ENCODE data around the gene NFASC. TPM values are rescaled to one million over a fixed set of nuclear protein-coding genes. Genes with fewer than 3 reads are reported as not detected.
A peak's percentile ranks its signal among the peaks of the same experiment; 100 is the strongest.

Gene NFASC
- polyA plus RNA-seq, 3 donors, result 0.08 TPM; not detected in 2

DNA sequence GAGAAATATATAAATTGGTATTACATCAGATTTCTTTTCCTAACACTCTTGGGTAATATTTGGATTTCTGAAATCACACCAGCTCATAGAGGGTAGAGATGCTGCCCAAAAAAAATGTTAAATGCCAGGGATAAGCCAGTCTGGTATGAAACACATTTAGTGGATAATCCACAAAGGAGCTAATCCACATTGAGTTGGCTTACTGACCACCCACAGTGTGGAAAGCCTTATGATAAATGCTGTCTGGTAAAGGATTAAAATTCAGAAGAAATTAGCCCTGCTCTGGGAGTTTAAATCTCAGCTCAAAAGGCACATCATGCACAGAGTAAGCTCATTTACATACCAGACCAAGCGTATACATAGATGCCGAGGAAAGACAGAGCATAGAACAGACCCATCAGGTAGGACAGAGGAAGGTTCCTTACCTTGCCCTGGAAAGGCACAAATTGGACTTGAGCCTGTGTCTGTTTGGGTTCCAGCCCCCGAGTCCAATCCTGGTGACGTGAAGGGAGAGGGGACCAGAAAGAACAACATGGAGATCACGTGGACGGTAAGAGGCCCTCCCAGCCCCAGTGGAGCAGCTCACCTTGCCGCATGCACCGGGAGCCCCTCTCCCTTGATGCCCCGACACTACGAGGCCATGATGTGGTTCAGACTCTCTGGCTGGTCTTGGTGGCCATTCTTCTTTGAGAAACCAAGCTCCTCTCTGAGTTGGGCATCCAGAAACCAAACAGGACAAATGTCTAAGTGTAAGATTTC is 109.4 kb downstream of the NFASC start:
- intact Hi-C loops (cut with micrococcal nuclease), result loop anchor here (10.0 kb wide), 1 partner anchor 165 kb away; no protein-coding TSS in a partner anchor
- H3K4me3 ChIP-seq (replicated peaks in 1 of 3; ENCODE audit: low read depth in 2 of 3, low read length in 3 of 3), result no peak overlapping the region
- peaks cover 17% of the 10 kb centered on the region for H3K4me1 Mint-ChIP-seq
- no peak for DNase-seq
- no peaks in the 10 kb centered on the region for H4K20me1 ChIP-seq (ENCODE audit: insufficient read depth, low read length)
- H3K27ac ChIP-seq (ENCODE audit: low read depth in 1 of 2, low read length in 2 of 2), result no peak overlapping the region
- H3K79me2 ChIP-seq (ENCODE audit: insufficient read depth, low read length), result no peaks in the 10 kb centered on the region
- WGBS (ENCODE audit: insufficient coverage), result 95% methylated on average over 10 of the region's 10 CpGs
- H3K27me3 ChIP-seq (ENCODE audit: control insufficient read depth in 2 of 2, insufficient read depth in 2 of 2, low read length in 2 of 2), result peaks cover 0 to 6% of the 10 kb centered on the region in 2 donors
- peaks cover 4 to 7% (median 4%) of the 10 kb centered on the region in 3 donors for H3K27me3 Mint-ChIP-seq (ENCODE audit: low read depth in 3 of 3)
- no peak overlapping the region for H3K27ac Mint-ChIP-seq
- H3K36me3 ChIP-seq (replicated peaks in 1 of 2; ENCODE audit: control insufficient read depth in 1 of 2, insufficient read depth in 2 of 2, low read length in 2 of 2), result no peaks in the 10 kb centered on the region
- H3K9me3 Mint-ChIP-seq, result no peaks in the 10 kb centered on the region
- TF ChIP-seq, protein P1, sequence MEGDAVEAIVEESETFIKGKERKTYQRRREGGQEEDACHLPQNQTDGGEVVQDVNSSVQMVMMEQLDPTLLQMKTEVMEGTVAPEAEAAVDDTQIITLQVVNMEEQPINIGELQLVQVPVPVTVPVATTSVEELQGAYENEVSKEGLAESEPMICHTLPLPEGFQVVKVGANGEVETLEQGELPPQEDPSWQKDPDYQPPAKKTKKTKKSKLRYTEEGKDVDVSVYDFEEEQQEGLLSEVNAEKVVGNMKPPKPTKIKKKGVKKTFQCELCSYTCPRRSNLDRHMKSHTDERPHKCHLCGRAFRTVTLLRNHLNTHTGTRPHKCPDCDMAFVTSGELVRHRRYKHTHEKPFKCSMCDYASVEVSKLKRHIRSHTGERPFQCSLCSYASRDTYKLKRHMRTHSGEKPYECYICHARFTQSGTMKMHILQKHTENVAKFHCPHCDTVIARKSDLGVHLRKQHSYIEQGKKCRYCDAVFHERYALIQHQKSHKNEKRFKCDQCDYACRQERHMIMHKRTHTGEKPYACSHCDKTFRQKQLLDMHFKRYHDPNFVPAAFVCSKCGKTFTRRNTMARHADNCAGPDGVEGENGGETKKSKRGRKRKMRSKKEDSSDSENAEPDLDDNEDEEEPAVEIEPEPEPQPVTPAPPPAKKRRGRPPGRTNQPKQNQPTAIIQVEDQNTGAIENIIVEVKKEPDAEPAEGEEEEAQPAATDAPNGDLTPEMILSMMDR (IDR thresholded peaks at IDR 0.05), result no peak
- no peak overlapping the region for H3K4me2 ChIP-seq (replicated peaks; ENCODE audit: extremely low read depth, low read length, poor library complexity, severe bottlenecking)
- H3K36me3 Mint-ChIP-seq, result no peaks in the 10 kb centered on the region
- peaks cover 0 to 5% of the 10 kb centered on the region in 2 donors for H3K4me1 ChIP-seq (ENCODE audit: control insufficient read depth in 1 of 2, insufficient read depth in 2 of 2, low read length in 2 of 2)
- no peak overlapping the region for H3K4me3 Mint-ChIP-seq
- no peak overlapping the region for H2AFZ ChIP-seq (ENCODE audit: insufficient read depth, low read depth, low read length, poor library complexity, severe bottlenecking)
- no peaks in the 10 kb centered on the region for H3K9me3 ChIP-seq (replicated peaks in 1 of 2; ENCODE audit: control insufficient read depth in 1 of 2, insufficient read depth in 1 of 2, low read length in 2 of 2)
- no peak overlapping the region for H3K9ac ChIP-seq (ENCODE audit: insufficient read depth, low read length, poor library complexity, severe bottlenecking)

DNA sequence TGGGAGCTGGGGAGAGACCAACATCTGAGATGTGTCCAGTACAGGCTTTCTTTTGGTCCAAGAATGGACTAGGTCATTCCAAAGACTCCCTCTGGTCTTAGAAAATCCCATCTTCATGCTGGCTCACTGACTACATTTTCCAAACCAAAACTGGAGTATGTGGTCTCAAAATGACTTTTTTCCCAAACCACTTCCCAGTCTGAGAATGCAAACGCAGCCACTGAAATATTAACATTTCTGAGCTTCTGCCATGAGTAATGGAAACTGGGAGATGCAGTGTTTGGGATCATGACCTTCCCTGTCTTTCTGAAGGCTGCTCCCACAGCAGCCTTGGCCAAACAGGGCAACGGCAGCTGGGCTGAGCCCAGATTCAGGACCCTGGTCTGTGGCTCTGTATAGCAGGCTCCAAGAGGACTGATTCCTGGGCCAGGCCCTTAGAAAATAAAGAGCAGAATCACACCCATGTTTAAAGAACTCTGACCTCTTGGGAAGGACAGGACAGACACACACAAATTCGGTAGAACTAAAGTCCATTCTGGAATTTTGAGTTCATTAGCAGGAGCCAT is 110.3 kb downstream of the NFASC start:
- H3K9me3 ChIP-seq (replicated peaks in 1 of 2; ENCODE audit: control insufficient read depth in 1 of 2, insufficient read depth in 1 of 2, low read length in 2 of 2), result no peaks in the 10 kb centered on the region
- Mint-ChIP-seq H3K36me3 (no peaks in the 10 kb centered on the region), H3K4me3 (no peak overlapping the region), H3K27me3 (ENCODE audit: low read depth in 3 of 3) (peaks cover 4 to 6% (median 5%) of the 10 kb centered on the region in 3 donors), H3K4me1 (peaks cover 11% of the 10 kb centered on the region), H3K9me3 (no peaks in the 10 kb centered on the region), H3K27ac (no peak overlapping the region)
- no peaks in the 10 kb centered on the region for H4K20me1 ChIP-seq (ENCODE audit: insufficient read depth, low read length)
- H3K79me2 ChIP-seq (ENCODE audit: insufficient read depth, low read length), result no peaks in the 10 kb centered on the region
- no peaks in the 10 kb centered on the region for H3K4me1 ChIP-seq (ENCODE audit: control insufficient read depth in 1 of 2, insufficient read depth in 2 of 2, low read length in 2 of 2)
- TF ChIP-seq, protein P1 (IDR thresholded peaks at IDR 0.05), result no peak
- peaks cover 0 to 6% of the 10 kb centered on the region in 2 donors for H3K27me3 ChIP-seq (ENCODE audit: control insufficient read depth in 2 of 2, insufficient read depth in 2 of 2, low read length in 2 of 2)
- H2AFZ ChIP-seq (ENCODE audit: insufficient read depth, low read depth, low read length, poor library complexity, severe bottlenecking), result no peak overlapping the region
- no peak overlapping the region for H3K27ac ChIP-seq (ENCODE audit: low read depth in 1 of 2, low read length in 2 of 2)
- 56% methylated on average over 2 of the region's 3 CpGs for WGBS (ENCODE audit: insufficient coverage)
- H3K9ac ChIP-seq (ENCODE audit: insufficient read depth, low read length, poor library complexity, severe bottlenecking), result peak overlapping the region; percentile 7
- H3K4me3 ChIP-seq (replicated peaks in 1 of 3; ENCODE audit: low read depth in 2 of 3, low read length in 3 of 3), result no peak overlapping the region
- DNase-seq, result no peak
- no peak overlapping the region for H3K4me2 ChIP-seq (replicated peaks; ENCODE audit: extremely low read depth, low read length, poor library complexity, severe bottlenecking)
- intact Hi-C loops (cut with micrococcal nuclease), result loop anchor here (10.0 kb wide), 1 partner anchor 164 kb away; no protein-coding TSS in a partner anchor
- no peaks in the 10 kb centered on the region for H3K36me3 ChIP-seq (replicated peaks in 1 of 2; ENCODE audit: control insufficient read depth in 1 of 2, insufficient read depth in 2 of 2, low read length in 2 of 2)

Measured in CD14-positive monocyte (primary cell).